CD14-positive monocyte (primary cell): ENCODE results near the gene KCNMA1. TPM values are rescaled to one million over a fixed set of nuclear protein-coding genes. Genes with fewer than 3 reads are reported as not detected.

Experiments used
- DNase-seq, 3 donors: peaks; one replicate each; pipeline ENCODE4 v3.0.0-alpha.2; 2011 to 2022
- H2AFZ ChIP-seq: 2 replicates; pipeline ENCODE4 v1.6.0; 2012; ENCODE audit warnings: mild to moderate bottlenecking, low read depth, low read length, inconsistent platforms; ENCODE audit not compliant: insufficient read depth, poor library complexity, severe bottlenecking
- H3K27ac ChIP-seq, 2 donors: 1 replicate in 1 of 2; 2 replicates in 1 of 2; pipeline ENCODE4 v1.5.1; 2012 to 2013; ENCODE audit warnings: low read length in 2 of 2, control low read depth in 1 of 2, inconsistent platforms in 1 of 2, low read depth in 1 of 2, mild to moderate bottlenecking in 1 of 2
- H3K27me3 ChIP-seq, 2 donors: one replicate each; pipeline versions ENCODE4 v1.6.0 to v1.6.1; 2011 to 2013; ENCODE audit warnings: low read length in 2 of 2; ENCODE audit not compliant: control insufficient read depth in 2 of 2, insufficient read depth in 2 of 2
- H3K36me3 ChIP-seq, 2 donors: replicated peaks in 1 of 2; 1 replicate in 1 of 2; 2 replicates in 1 of 2; pipeline versions ENCODE4 v1.5.1 to v1.6.1; 2012 to 2013; ENCODE audit warnings: low read length in 2 of 2, control low read depth in 1 of 2, inconsistent platforms in 1 of 2, mild to moderate bottlenecking in 1 of 2; ENCODE audit not compliant: insufficient read depth in 2 of 2, control insufficient read depth in 1 of 2
- H3K4me1 ChIP-seq, 2 donors: 1 replicate in 1 of 2; 2 replicates in 1 of 2; pipeline versions ENCODE4 v1.5.1 to v1.6.1; 2012 to 2013; ENCODE audit warnings: low read length in 2 of 2, control low read depth in 1 of 2, inconsistent platforms in 1 of 2, mild to moderate bottlenecking in 1 of 2, moderate library complexity in 1 of 2; ENCODE audit not compliant: insufficient read depth in 2 of 2, control insufficient read depth in 1 of 2
- H3K4me2 ChIP-seq: replicated peaks from 2 replicates; pipeline ENCODE3; 2012; ENCODE audit warnings: low read length, moderate library complexity, mild to moderate bottlenecking; ENCODE audit not compliant: poor library complexity, severe bottlenecking; ENCODE audit errors: extremely low read depth
- H3K4me3 ChIP-seq, 3 experiments: fragments of 200-600 bp in 1 of 3; sonication (generic) in 1 of 3; replicated peaks in 1 of 3; 1 replicate in 2 of 3; 2 replicates in 1 of 3; pipeline ENCODE4 v1.5.1; 2011 to 2013; ENCODE audit warnings: low read length in 3 of 3, mild to moderate bottlenecking in 3 of 3, control low read depth in 2 of 3, low read depth in 2 of 3, inconsistent platforms in 1 of 3, moderate library complexity in 1 of 3
- H3K79me2 ChIP-seq: 2 replicates; pipeline ENCODE4 v1.6.0; 2012; ENCODE audit warnings: mild to moderate bottlenecking, control low read depth, inconsistent platforms, low read length, moderate library complexity; ENCODE audit not compliant: insufficient read depth
- H3K9ac ChIP-seq: 2 replicates; pipeline ENCODE4 v1.6.0; 2017; ENCODE audit warnings: low read length, mild to moderate bottlenecking; ENCODE audit not compliant: insufficient read depth, poor library complexity, severe bottlenecking
- H3K9me3 ChIP-seq, 2 donors: replicated peaks in 1 of 2; 1 replicate in 1 of 2; 2 replicates in 1 of 2; pipeline versions ENCODE4 v1.5.1 to v1.6.1; 2012 to 2013; ENCODE audit warnings: low read length in 2 of 2, control low read depth in 1 of 2; ENCODE audit not compliant: control insufficient read depth in 1 of 2, insufficient read depth in 1 of 2
- H4K20me1 ChIP-seq: 2 replicates; pipeline ENCODE4 v1.6.0; 2012; ENCODE audit warnings: mild to moderate bottlenecking, low read length, control low read depth, moderate library complexity; ENCODE audit not compliant: insufficient read depth
- H3K27ac Mint-ChIP-seq, 7 donors: one replicate each; pipeline ENCODE4 v1.8.0; 2020; ENCODE audit warnings: mild to moderate bottlenecking in 7 of 7, mixed read lengths in 7 of 7, moderate library complexity in 6 of 7, inconsistent platforms in 2 of 7
- H3K27me3 Mint-ChIP-seq, 3 donors: one replicate each; pipeline ENCODE4 v1.8.0; 2021 to 2022; ENCODE audit warnings: low read depth in 3 of 3, mild to moderate bottlenecking in 3 of 3, mixed read lengths in 3 of 3, moderate library complexity in 3 of 3, inconsistent platforms in 1 of 3
- H3K36me3 Mint-ChIP-seq, 2 donors: one replicate each; pipeline ENCODE4 v1.8.0; 2020; ENCODE audit warnings: mixed read lengths in 2 of 2, inconsistent platforms in 1 of 2, mild to moderate bottlenecking in 1 of 2
- H3K4me1 Mint-ChIP-seq: one replicate; pipeline ENCODE4 v1.8.0; 2020; ENCODE audit warnings: mild to moderate bottlenecking, mixed read lengths
- H3K4me3 Mint-ChIP-seq, 2 donors: one replicate each; pipeline ENCODE4 v1.8.0; 2020; ENCODE audit warnings: mild to moderate bottlenecking in 2 of 2, mixed read lengths in 2 of 2, moderate library complexity in 1 of 2
- H3K9me3 Mint-ChIP-seq, 7 donors: one replicate each; pipeline ENCODE4 v1.8.0; 2020 to 2022; ENCODE audit warnings: mixed read lengths in 7 of 7, mild to moderate bottlenecking in 6 of 7, moderate library complexity in 6 of 7, inconsistent platforms in 2 of 7
- CTCF ChIP-seq: fragments of 200-600 bp; IDR thresholded peaks from one replicate; pipeline ENCODE4 v1.8.0; 2022; ENCODE audit warnings: antibody characterized with exemption, mild to moderate bottlenecking
- WGBS: methylation state at CpG from one replicate; pipeline ENCODE4 v1.1.5; 2013; ENCODE audit warnings: missing lambda C conversion rate; ENCODE audit not compliant: insufficient coverage; 5-methylcytosine and 5-hydroxymethylcytosine counted together
- intact Hi-C, 2 donors: fragments of 100-400 bp; cut with micrococcal nuclease; formaldehyde crosslinking; loops; one replicate each; pipeline versions ENCODE4 v1.15.0 to v1.15.1; 2023
- polyA plus RNA-seq, 3 donors: library from polyadenylated mRNA; depleted of rRNA in 1 of 3; unstranded in 2 of 3; stranded (reverse) in 1 of 3; fragments of 300-500 nt in 2 of 3; fragments of >200 nt in 1 of 3; fragmentation: Illumina TruSeq in 2 of 3; gene quantifications; 1 replicate in 2 of 3; 2 replicates in 1 of 3; pipeline ENCODE4 v1.2.3, GENCODE V29; 2012 to 2021

KCNMA1 gene
- polyA plus RNA-seq, 3 donors, result 0.11 to 1.0 TPM; not detected in 1

- peaks cover 1 to 8% (median 2%) of the 10 kb centered on the region in 3 donors for H3K27me3 Mint-ChIP-seq
- Histone ChIP-seq H3K27me3 (no peaks in the 10 kb centered on the region), H3K9ac (no peak overlapping the region), H3K36me3 (no peaks in the 10 kb centered on the region), H3K4me1 (peaks cover 0 to 19% of the 10 kb centered on the region in 2 donors), H2AFZ (no peak overlapping the region), H3K4me3 (no peak overlapping the region), H3K9me3 (no peaks in the 10 kb centered on the region), H3K4me2 (no peak overlapping the region), H3K79me2 (no peaks in the 10 kb centered on the region), H4K20me1 (no peaks in the 10 kb centered on the region), H3K27ac (no peak overlapping the region)
- H3K9me3 Mint-ChIP-seq, result peaks cover 0 to 4% (median 2%) of the 10 kb centered on the region in 7 donors
- peaks cover 19% of the 10 kb centered on the region for H3K4me1 Mint-ChIP-seq
- 78% methylated on average over 2 of the region's 5 CpGs for WGBS
- no peaks in the 10 kb centered on the region for H3K36me3 Mint-ChIP-seq
- no peak for TF ChIP-seq CTCF
- peak overlapping the region in 2 of 7 donors; percentile 1 to 63 for H3K27ac Mint-ChIP-seq
- H3K4me3 Mint-ChIP-seq, result no peak overlapping the region
- DNase-seq, result peak in 1 of 3 donors; percentile 68
- intact Hi-C loops, result no loop called here
These were observed 44.5 kb downstream of the KCNMA1 start for GRCh38 chr10:77592946-77593636.

GRCh38 chr10:77592510-77592909 is 45.1 kb downstream of the KCNMA1 start:
- 86% methylated on average over 3 of the region's 4 CpGs for WGBS
- Histone ChIP-seq H3K4me2 (no peak overlapping the region), H3K27me3 (no peaks in the 10 kb centered on the region), H3K4me1 (peaks cover 0 to 19% of the 10 kb centered on the region in 2 donors), H3K79me2 (no peaks in the 10 kb centered on the region), H3K36me3 (no peaks in the 10 kb centered on the region), H3K4me3 (no peak overlapping the region), H2AFZ (no peak overlapping the region), H4K20me1 (no peaks in the 10 kb centered on the region), H3K9ac (no peak overlapping the region), H3K9me3 (no peaks in the 10 kb centered on the region), H3K27ac (no peak overlapping the region)
- intact Hi-C loops, result no loop called here
- no peaks in the 10 kb centered on the region for H3K36me3 Mint-ChIP-seq
- peaks cover 19% of the 10 kb centered on the region for H3K4me1 Mint-ChIP-seq
- peak overlapping the region in 2 of 7 donors; percentile 1 to 63 for H3K27ac Mint-ChIP-seq
- peaks cover 0 to 1% (median under 1%) of the 10 kb centered on the region in 7 donors for H3K9me3 Mint-ChIP-seq
- DNase-seq, result no peak
- no peak for TF ChIP-seq CTCF
- H3K27me3 Mint-ChIP-seq, result peaks cover 1 to 7% (median 2%) of the 10 kb centered on the region in 3 donors
- H3K4me3 Mint-ChIP-seq, result no peak overlapping the region
